ENCODE results near the gene ZNF445.
"Not testable (repeated sequence)": the region's sequence is repeated elsewhere in the genome, so short reads cannot be mapped to it uniquely, and the experiment has no call there.

The ZNF445 gene

DNA sequence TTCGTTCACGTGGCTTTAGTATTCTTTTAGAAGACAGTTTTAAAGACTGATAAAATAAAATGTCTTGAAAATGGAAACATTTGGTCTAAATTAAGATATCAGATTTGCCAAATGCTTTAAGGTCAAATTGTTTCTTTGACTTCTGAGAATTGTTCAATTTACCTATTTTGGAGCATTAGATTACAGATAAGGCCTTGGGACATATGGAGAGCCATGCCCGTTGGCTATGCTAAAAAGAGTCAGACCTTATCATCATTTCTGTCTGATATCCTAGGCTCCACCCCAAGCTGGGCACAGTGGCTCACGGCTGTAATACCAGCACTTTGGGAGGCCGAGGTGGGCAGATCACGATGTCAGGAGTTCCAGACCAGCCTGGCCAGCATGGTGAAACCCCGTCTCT is 13.0 kb downstream of the ZNF445 start:
- DNase-seq, result no peak
- TF ChIP-seq POLR2A (IDR thresholded peaks at IDR 0.05; ENCODE audit: low read length), result no peak
- TF ChIP-seq GATA1 (IDR thresholded peaks at IDR 0.05; ENCODE audit: low read depth, low read length), result no peak

DNA sequence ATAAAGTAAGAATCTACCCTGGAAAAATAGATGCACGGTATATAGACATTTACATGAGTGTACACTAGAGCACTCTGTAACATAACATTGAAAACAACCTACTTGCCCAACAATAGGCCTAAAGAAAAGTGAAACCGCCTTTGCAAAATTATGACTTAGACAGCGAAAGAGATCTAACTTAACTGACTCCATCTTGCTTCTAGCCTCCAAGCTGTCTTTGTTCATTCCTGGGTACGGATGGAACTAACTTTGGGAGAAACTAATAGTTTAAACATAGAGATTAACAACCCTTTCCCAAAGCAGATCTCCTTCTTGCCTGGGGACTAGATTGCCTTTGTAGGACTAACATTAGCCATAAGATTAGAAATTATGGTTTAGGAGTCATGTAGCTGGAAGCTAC is 17.4 kb downstream of the ZNF445 start:
- DNase-seq, result not testable (repeated sequence)

DNA sequence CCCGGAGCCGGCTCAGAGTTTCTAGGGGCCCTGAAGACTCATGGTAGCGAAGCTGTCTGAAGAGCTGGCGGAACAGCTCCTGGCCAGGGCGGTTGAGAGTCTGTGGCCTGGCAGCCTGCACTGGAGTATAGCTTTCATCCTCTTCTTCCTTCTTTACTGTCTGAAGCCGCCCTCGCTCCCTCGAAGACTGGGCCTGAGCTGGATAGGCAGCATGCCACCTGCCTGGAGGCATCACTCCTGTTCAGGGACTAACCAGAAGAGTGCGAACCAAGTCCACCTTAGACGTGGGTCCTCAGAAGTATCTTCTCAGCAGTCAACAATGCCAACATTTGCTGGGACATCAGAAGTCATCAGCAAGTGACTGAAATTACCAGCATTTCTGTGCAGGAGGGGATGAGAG is 22.2 kb downstream of the ZNF445 start:
- no peak for TF ChIP-seq POLR2A (IDR thresholded peaks at IDR 0.05; ENCODE audit: low read length)
- no peak for TF ChIP-seq GATA1 (IDR thresholded peaks at IDR 0.05; ENCODE audit: low read depth, low read length)
- no peak for DNase-seq

DNA sequence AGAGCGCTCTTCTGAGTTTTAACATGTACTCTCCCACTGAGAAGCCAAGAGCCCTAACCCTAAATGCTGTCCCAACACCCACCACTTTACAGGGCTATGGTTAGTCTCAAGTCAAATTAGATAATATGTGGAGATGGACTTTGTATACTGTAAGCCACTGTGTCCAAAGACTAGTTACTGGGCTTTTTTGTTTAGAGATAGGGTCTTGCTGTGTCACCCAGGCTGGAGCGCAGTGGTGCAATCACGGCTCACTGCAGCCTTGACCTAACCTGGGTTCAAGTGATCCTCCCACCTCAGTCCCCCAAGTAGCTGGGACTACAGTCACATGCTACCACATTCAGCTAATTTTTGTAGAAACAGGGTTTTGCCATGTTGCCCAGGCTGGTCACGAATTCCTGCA is 23.2 kb downstream of the ZNF445 start:
- TF ChIP-seq POLR2A (IDR thresholded peaks at IDR 0.05; ENCODE audit: low read length) (no peak), GATA1 (IDR thresholded peaks at IDR 0.05; ENCODE audit: low read depth, low read length) (no peak)
- peak in 1 of 2 experiments; percentile 5 for DNase-seq

DNA sequence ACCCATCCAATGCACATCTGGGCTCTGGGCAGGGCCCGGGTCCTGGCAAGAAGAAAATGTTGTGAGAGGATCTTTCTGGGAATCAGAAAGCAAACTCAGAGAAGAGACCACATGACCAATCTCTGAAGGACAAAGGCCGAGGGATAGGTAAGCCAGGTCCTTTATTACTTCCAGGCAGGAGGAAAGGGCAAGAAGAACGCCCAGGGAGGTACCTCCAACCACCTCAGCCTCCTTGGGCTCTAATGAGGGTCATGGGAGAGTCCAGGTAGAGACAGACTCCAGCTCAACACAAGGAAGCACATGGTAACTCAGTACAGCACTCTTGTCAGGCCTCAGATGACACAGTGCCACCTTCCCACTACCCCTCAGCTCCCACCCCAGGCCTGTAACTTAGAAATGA is 26.0 kb downstream of the ZNF445 start:
- no peak for DNase-seq
- no peak for TF ChIP-seq GATA1 (IDR thresholded peaks at IDR 0.05; ENCODE audit: low read depth, low read length)

DNA sequence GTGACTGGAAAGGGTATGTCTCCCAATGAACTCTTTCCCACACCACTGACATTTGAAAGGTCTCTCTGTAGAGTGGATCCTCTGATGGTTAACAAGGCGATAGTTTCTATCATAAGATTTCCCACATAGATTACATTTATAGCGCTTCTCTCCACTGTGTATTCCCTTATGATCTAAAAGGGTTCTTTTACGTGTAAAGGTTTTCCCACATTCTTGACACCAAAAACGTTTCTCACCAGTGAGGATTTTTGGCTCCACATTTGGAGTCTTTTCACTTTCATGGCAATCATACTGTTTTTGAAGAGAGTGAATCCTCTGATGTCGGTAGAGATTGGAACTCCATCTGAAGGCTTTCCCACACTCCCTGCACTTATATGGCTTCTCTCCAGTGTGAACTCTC is 30.5 kb downstream of the ZNF445 start:
- TF ChIP-seq GATA1 (IDR thresholded peaks at IDR 0.05; ENCODE audit: low read depth, low read length) (no peak), POLR2A (IDR thresholded peaks at IDR 0.05; ENCODE audit: low read length) (no peak)
- no peak for DNase-seq

DNA sequence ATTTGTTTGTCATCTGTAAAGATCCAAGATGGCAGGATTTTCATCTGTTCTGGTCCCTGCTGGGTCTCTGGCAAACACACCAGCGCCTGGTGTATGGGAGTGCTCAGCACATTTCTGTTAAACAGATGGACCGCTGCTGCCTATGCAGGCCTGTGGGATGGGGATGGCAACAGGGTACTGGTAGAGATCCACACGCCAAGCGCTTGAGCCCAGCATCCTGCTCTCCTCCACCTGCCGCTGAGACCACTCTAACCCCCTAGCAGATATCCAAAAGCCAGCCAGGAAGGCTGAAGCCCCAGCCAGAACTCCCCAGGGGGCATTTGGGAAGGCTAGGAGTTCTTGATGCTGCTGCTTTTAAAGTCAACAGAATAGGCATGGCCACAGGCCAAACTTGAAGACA is 31.7 kb downstream of the ZNF445 start:
- no peak for DNase-seq
- no peak for TF ChIP-seq POLR2A (IDR thresholded peaks at IDR 0.05; ENCODE audit: low read length)
- TF ChIP-seq GATA1 (IDR thresholded peaks at IDR 0.05; ENCODE audit: low read depth, low read length), result no peak

DNA sequence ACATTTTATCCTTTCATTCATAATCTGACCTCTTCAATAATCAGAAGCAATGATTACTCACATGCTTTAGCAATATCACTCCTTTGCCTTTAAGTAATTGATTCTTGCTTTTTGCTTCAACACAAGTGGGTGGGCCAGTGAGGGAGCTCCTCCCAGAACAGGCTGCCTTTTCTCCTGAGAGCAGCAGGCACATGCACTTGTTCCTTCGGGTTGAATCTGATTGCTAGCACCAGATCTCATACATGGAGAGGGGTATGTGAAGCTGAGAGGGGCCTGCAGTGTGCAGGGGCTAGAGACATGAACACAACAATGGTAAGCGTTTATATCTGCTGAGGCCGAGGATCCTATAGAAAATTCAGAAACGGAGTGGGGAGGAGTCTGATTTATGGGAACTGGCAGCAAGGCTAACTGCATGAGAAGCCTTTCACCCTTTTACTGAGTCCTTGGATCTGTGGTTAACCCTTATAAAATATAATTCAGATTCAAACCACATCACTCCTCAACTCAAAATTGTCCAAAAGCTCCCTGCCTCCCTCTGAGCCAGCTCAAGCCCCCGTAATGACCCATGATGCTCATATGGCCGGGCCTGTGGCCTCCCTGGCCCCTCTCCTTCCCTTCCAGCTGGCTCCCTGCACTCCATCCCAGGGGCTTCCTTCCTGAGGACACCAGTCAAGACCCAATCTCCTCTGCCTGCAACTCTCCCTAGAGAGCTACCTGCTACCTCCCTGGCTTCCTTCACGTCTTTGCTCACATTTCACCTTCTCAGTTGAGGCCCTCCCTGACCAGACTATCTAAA is 32.4 kb downstream of the ZNF445 start:
- no peak for DNase-seq

DNA sequence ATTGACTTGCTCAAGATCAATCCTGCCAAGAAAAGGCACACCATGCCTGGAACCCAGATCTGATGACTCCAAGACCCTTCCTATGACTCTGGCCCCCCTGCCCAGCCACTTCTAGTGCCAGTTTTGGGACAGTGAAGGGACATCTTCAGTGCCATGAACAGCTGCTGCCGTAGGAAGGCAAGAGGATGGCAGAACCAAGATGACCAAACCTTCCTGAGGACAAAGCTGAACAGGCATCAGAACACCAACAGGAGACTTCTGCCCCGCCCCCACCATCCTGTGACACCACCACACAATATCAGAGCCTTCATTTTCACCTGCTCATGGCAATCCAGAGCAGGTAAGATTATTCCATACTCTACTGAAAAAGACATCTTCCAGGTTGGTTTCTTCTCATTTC is 33.0 kb downstream of the ZNF445 start:
- no peak for DNase-seq
- TF ChIP-seq POLR2A (IDR thresholded peaks at IDR 0.05; ENCODE audit: low read length) (no peak), GATA1 (IDR thresholded peaks at IDR 0.05; ENCODE audit: low read depth, low read length) (no peak)

More for the DNA sequence above, 32.4 kb downstream of the ZNF445 start:
- no peak for TF ChIP-seq POLR2A (IDR thresholded peaks at IDR 0.05; ENCODE audit: low read length)
- TF ChIP-seq GATA1 (IDR thresholded peaks at IDR 0.05; ENCODE audit: low read depth, low read length), result no peak

DNA sequence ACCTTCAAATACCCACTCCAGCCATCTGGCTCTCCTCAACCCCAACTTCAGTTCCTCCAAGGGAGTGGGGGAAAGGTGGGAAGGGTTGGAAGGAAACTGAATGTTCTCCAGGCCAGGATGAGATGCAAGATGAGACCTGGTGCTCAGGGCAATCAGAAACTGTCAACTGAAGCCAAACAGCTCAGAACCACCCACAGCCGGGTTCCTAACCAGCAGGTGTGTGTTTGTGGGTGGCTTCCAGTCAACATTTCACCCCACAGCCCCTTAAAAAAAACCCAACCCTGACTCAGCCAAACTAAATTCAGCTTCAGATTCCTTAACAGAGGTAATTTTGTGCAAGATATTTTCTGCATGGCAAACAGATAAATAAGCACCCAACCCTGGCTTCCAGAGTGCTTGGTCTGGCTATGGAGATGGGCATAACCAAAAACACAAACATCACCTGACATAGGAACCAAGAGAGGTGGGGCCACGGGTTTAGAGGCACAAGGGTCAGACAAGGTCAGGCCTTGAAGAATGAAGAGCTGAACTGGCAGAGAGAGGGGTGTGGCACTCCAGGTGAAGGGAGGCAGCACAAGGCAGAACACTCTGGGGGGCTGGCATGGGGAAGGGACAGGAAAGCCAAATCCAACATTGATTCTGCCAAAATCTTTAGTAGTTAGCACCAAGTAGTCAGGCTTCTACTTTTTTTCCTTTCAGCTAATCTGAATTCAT is 34.7 kb downstream of the ZNF445 start:
- TF ChIP-seq GATA1 (IDR thresholded peaks at IDR 0.05; ENCODE audit: low read depth, low read length) (no peak), POLR2A (IDR thresholded peaks at IDR 0.05; ENCODE audit: low read length) (no peak)
- DNase-seq, result no peak

DNA sequence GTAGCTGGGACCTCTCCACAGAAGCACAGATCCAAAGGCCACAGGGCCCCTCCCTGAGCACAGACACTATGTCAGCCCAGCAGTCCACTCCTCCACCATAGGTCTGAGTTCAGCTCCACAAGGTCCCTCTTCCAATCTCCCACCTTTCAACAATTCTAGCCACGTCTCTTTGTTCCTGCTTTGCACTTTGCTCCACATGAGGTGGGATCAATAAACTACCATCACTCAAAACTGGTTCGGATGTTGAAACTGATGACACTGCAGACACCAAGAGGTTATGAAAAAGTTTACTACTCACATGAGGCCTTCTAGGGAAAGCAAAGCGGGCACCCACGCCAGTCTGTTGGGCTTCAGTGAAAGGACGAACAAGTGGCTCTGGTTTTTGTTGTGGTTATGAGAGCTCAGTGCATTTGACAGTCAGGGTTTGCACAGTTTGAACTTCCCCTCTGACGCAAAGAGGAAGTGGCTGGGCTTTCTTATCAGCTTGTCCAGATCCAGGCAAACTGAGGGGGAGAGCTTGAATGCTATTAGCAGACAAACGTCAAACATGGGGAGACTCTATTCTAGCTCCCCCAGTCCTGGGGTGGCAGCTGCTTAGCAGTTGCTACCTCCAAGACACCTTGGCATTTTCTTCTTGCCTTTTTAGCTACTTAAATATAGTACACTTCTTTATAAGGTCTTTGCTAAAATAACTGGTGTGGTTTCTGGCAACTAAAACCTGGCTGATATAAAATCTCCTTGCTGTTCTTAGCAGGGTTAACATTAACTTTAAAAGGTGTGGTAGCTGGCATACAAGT is 37.8 kb downstream of the ZNF445 start:
- peak; percentile 88 to 94 for DNase-seq

DNA sequence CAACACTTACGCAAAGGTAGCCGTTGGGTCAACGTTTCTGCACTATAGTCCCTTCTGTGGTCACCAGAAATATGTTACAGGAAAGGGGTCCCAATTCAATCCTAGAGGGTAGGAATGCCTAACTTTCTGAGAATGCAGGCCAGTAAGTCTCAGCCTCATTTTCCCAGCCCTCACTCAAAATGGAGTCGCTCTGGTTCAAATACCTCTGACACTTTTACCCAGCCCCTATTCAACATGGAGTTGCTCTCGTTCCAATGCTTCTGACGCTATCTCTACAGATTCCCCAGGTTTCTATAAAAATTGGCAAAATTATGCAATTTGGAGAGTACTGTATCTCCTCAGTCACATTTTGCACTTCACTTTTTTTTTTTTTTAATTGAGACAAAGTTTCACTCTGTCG is 39.7 kb downstream of the ZNF445 start:
- no peak for DNase-seq
- no peak for TF ChIP-seq POLR2A (IDR thresholded peaks at IDR 0.05; ENCODE audit: low read length)
- no peak for TF ChIP-seq GATA1 (IDR thresholded peaks at IDR 0.05; ENCODE audit: low read depth, low read length)

More for the DNA sequence above, 37.8 kb downstream of the ZNF445 start:
- TF ChIP-seq GATA1 (IDR thresholded peaks at IDR 0.05; ENCODE audit: low read depth, low read length), result peak; percentile 70
- TF ChIP-seq POLR2A (IDR thresholded peaks at IDR 0.05; ENCODE audit: low read length), result peak; percentile 97

DNA sequence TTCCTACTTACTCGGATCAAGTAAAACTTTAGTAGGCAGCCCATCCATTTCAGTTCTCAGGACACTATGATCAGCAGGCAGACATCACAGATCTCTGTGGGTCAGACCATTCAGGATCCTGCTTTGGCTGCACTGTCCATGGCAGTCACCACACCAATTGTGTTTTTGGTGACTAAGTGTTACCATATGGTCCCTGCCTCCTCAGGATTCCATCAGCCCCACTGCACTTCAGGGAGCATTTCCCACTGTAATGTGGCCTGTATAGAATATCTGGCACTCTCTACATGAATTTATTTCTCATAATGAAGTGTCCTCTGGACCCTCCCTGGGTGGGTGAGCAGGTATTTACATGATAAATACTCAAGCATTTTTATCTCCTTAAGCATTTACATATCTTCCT is 41.3 kb downstream of the ZNF445 start:
- no peak for TF ChIP-seq POLR2A (IDR thresholded peaks at IDR 0.05; ENCODE audit: low read length)
- no peak for TF ChIP-seq GATA1 (IDR thresholded peaks at IDR 0.05; ENCODE audit: low read depth, low read length)
- no peak for DNase-seq

DNA sequence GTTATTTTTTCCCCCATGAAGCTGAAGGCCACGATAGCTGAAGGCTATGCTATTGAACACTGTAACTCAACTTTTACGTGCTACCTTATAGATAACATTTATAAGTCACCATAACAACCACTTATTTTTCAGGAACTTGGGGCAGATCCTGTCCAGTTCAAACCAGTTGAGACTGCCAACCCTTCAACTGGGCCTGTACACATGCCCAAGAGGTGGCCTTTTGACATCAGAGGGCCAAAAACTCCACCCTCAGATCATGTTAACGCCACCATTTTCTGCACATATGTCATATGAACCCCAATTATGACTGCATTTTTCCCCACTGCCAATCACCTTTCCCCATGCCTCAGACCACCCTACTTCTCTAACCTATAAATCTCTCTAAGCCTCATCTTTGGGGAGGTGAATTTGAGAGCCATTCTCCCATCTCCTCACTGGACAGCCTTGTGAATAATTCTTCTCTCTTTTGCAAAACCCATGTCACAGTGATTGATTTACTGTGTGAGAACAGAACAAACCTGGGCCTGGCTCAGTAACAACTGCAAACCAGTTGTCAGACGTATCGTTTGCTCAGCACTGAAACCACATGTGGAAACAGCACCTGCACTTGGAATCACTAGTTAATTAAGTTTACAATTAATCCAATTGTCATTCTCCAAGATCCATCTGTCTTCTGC is 42.5 kb downstream of the ZNF445 start:
- no peak for TF ChIP-seq POLR2A (IDR thresholded peaks at IDR 0.05; ENCODE audit: low read length)
- TF ChIP-seq GATA1 (IDR thresholded peaks at IDR 0.05; ENCODE audit: low read depth, low read length), result no peak
- DNase-seq, result no peak

Data from erythroblast (primary cell).